PC-9 (cell line): Measurements from ENCODE around the gene PRTG. TPM values are rescaled to one million over a fixed set of nuclear protein-coding genes. Genes with fewer than 3 reads are reported as not detected.

Experiments
- BruUV-seq: library from RNA; stranded (reverse); fragments of 400-500 nt; replicated peaks from 2 replicates; lab custom pipeline; 2021; lab: Mats Ljungman, UMichigan
- CTCF ChIA-PET: fragments of 300-600 bp; sonication (Branson Sonifier 250); formaldehyde crosslinking; loops from one replicate; lab custom pipeline; 2022; ENCODE audit warnings: antibody characterized with exemption; lab: Charles Lee
- POLR2A ChIA-PET: fragments of 300-600 bp; sonication (Branson Sonifier 250); formaldehyde crosslinking; loops from one replicate; lab custom pipeline; 2022; ENCODE audit warnings: antibody characterized with exemption; ENCODE audit not compliant: unreplicated experiment; lab: Charles Lee
- DNase-seq, 2 experiments: peaks; one replicate each; pipeline versions ENCODE4 v3.0.0 to v3.0.0-alpha.2; 2015 to 2022; ENCODE audit warnings: mixed read lengths in 1 of 2
- H2AFZ ChIP-seq: fragments of 200-600 bp; sonication (generic); 2 replicates; pipeline ENCODE4 v1.8.1; 2017; ENCODE audit warnings: antibody characterized with exemption
- H3F3A ChIP-seq: fragments of 200-600 bp; sonication (generic); 2 replicates; pipeline ENCODE4 v1.8.1; 2017; ENCODE audit warnings: antibody characterized with exemption, mild to moderate bottlenecking, low read depth; ENCODE audit not compliant: insufficient read depth
- H3K27ac ChIP-seq: fragments of 200-600 bp; sonication (generic); 2 replicates; pipeline ENCODE4 v1.6.1; 2016; ENCODE audit warnings: mixed run types
- H3K27me3 ChIP-seq: fragments of 200-600 bp; sonication (generic); 2 replicates; pipeline ENCODE4 v1.6.1; 2016; ENCODE audit warnings: low read depth, mixed run types; ENCODE audit not compliant: insufficient read depth
- H3K36me3 ChIP-seq: fragments of 200-600 bp; sonication (generic); 2 replicates; pipeline ENCODE4 v1.6.1; 2016; ENCODE audit warnings: low read depth, mixed run types
- H3K4me1 ChIP-seq: fragments of 200-600 bp; sonication (generic); replicated peaks from 2 replicates; pipeline ENCODE4 v1.6.1; 2016; ENCODE audit warnings: mixed run types; ENCODE audit not compliant: insufficient read depth
- H3K4me2 ChIP-seq: fragments of 200-600 bp; sonication (generic); 2 replicates; pipeline ENCODE4 v1.6.1; 2017; ENCODE audit warnings: mixed run types
- H3K4me3 ChIP-seq: fragments of 200-600 bp; sonication (generic); 2 replicates; pipeline ENCODE4 v1.6.1; 2016; ENCODE audit warnings: mixed run types
- H3K79me2 ChIP-seq: fragments of 200-600 bp; sonication (generic); 2 replicates; pipeline ENCODE4 v1.6.1; 2017; ENCODE audit warnings: low read depth, mixed run types
- H3K9me2 ChIP-seq: fragments of 200-600 bp; sonication (generic); 2 replicates; pipeline ENCODE4 v1.8.1; 2017; ENCODE audit warnings: mild to moderate bottlenecking; ENCODE audit not compliant: insufficient read depth
- H3K9me3 ChIP-seq: fragments of 200-600 bp; sonication (generic); 2 replicates; pipeline ENCODE4 v1.8.1; 2016; ENCODE audit warnings: low read depth; ENCODE audit not compliant: insufficient read depth
- H4K20me1 ChIP-seq: fragments of 200-600 bp; sonication (generic); 2 replicates; pipeline ENCODE4 v1.8.1; 2017; ENCODE audit not compliant: insufficient read depth
- CTCF ChIP-seq: fragments of 200-600 bp; sonication (generic); conservative IDR thresholded peaks from 2 replicates; pipeline ENCODE4 v1.6.1; 2017; ENCODE audit warnings: mixed run types, antibody characterized with exemption, mild to moderate bottlenecking, moderate library complexity
- EZH2 ChIP-seq: fragments of 200-600 bp; sonication (generic); IDR thresholded peaks from 2 replicates; pipeline ENCODE4 v1.8.0; 2017; ENCODE audit warnings: antibody characterized with exemption, low read depth
- intact Hi-C: fragments of 100-400 bp; cut with micrococcal nuclease; formaldehyde crosslinking; loops from one replicate; pipeline ENCODE4 v1.10.0; 2022; ENCODE audit not compliant: unreplicated experiment
- total RNA-seq: library from RNA; stranded (reverse); gene quantifications from 2 replicates; pipeline ENCODE4 v1.2.3, GENCODE V29; 2021

Gene PRTG
- total RNA-seq, 1 experiment from 2014 or later, result 11.4 TPM

GRCh38 chr15:55743729-55744655 lies 1.0 kb upstream of the PRTG start:
- no peaks in the 10 kb centered on the region for H3K36me3 ChIP-seq
- BruUV-seq, result TSS peak; percentile 83
- peak overlapping the region; percentile 87 for H3K4me2 ChIP-seq
- TF ChIP-seq EZH2 (no peak), CTCF (no peak)
- H3K9me3 ChIP-seq, result no peaks in the 10 kb centered on the region
- no peaks in the 10 kb centered on the region; the same call in 1 of the 2 replicates for H3F3A ChIP-seq
- H4K20me1 ChIP-seq, result 0 out of 2 replicates have a peak, but pooled peaks cover 7% of the 10 kb centered on the region
- peaks cover 37% of the 10 kb centered on the region for H3K79me2 ChIP-seq
- ChIA-PET POLR2A (interaction anchor here (0.5 to 0.6 kb wide), 2 partner anchors 10 to 76 kb away, joined by 3 read pairs; no protein-coding TSS in a partner anchor), CTCF (interaction anchor here (0.5 kb wide), 1 partner anchor 37 kb away, joined by 7 read pairs; no protein-coding TSS in a partner anchor)
- H2AFZ ChIP-seq, result peak overlapping the region; percentile 90
- H3K27ac ChIP-seq, result no peak overlapping the region
- no peaks in the 10 kb centered on the region for H3K9me2 ChIP-seq
- H3K4me3 ChIP-seq, result peak overlapping the region; percentile 90; the same call in 1 of the 2 replicates
- no peak for DNase-seq
- peaks cover 17% of the 10 kb centered on the region for H3K4me1 ChIP-seq
- no peaks in the 10 kb centered on the region for H3K27me3 ChIP-seq
- intact Hi-C loops, result loop anchor here (5.0 kb wide), 1 partner anchor 53 kb away; no protein-coding TSS in a partner anchor

- Histone ChIP-seq H3K27ac (no peak overlapping the region), H3K4me1 (peaks cover 29% of the 10 kb centered on the region), H2AFZ (peak overlapping the region; percentile 90), H3K36me3 (no peaks in the 10 kb centered on the region), H3K9me3 (no peaks in the 10 kb centered on the region), H3K9me2 (no peaks in the 10 kb centered on the region), H3K79me2 (peaks cover 37% of the 10 kb centered on the region), H3K27me3 (no peaks in the 10 kb centered on the region), H3K4me2 (peak overlapping the region; percentile 87), H3F3A (no peaks in the 10 kb centered on the region; the same call in 1 of the 2 replicates), H4K20me1 (0 out of 2 replicates have a peak, but pooled peaks cover 7% of the 10 kb centered on the region), H3K4me3 (peak overlapping the region; percentile 90)
- no peak; the same call in 1 of the 2 replicates for TF ChIP-seq CTCF
- TF ChIP-seq EZH2, result no peak
- ChIA-PET CTCF (no interaction called here), POLR2A (no interaction called here)
- no TSS peak for BruUV-seq
- peak in 1 of 2 experiments; percentile 27 for DNase-seq
- intact Hi-C loops, result loop anchor here (5.0 kb wide), 1 partner anchor 55 kb away; no protein-coding TSS in a partner anchor
Measured at GRCh38 chr15:55742498-55742926, 440 bp downstream of the PRTG start.

GRCh38 chr15:55741833-55742497 lies 987 bp downstream of the PRTG start:
- H3K4me1 ChIP-seq, result peaks cover 34% of the 10 kb centered on the region
- ChIA-PET CTCF (no interaction called here), POLR2A (interaction anchor here (0.6 kb wide), 1 partner anchor 33 kb away, joined by 4 read pairs; no protein-coding TSS in a partner anchor)
- peak overlapping the region; percentile 87 for H3K4me2 ChIP-seq
- no peaks in the 10 kb centered on the region for H3K9me2 ChIP-seq
- no peaks in the 10 kb centered on the region for H3K27me3 ChIP-seq
- BruUV-seq, result TSS peak; percentile 38
- H4K20me1 ChIP-seq, result 0 out of 2 replicates have a peak, but pooled peaks cover 7% of the 10 kb centered on the region
- no peak for DNase-seq
- no peak overlapping the region for H3K27ac ChIP-seq
- no peak for TF ChIP-seq EZH2
- TF ChIP-seq CTCF, result no peak; the same call in 1 of the 2 replicates
- H3K36me3 ChIP-seq, result no peaks in the 10 kb centered on the region
- H2AFZ ChIP-seq, result peak overlapping the region; percentile 90
- H3K9me3 ChIP-seq, result no peaks in the 10 kb centered on the region
- H3K4me3 ChIP-seq, result peak overlapping the region; percentile 90
- peaks cover 37% of the 10 kb centered on the region for H3K79me2 ChIP-seq
- intact Hi-C loops, result loop anchor here (5.0 kb wide), 1 partner anchor 55 kb away; no protein-coding TSS in a partner anchor
- H3F3A ChIP-seq, result no peaks in the 10 kb centered on the region; the same call in 1 of the 2 replicates
